Panc1 (cell line): Measurements from ENCODE around the gene DNAJC16. TPM values are rescaled to one million over a fixed set of nuclear protein-coding genes. Genes with fewer than 3 reads are reported as not detected.

ENCODE experiments used
- ATAC-seq: fragments of 200-7000 bp; cut with Tn5 transposase; 2 replicates; pipeline ENCODE4 v1.9.1; 2020; ENCODE audit warnings: mild to moderate bottlenecking, moderate library complexity
- Bru-seq: library from RNA; stranded (reverse); fragments of 400-500 nt; gene quantifications from one replicate; lab custom pipeline; 2021; lab: Mats Ljungman, UMichigan
- BruChase-seq, 2 experiments: library from RNA; stranded (reverse); fragments of 400-500 nt; gene quantifications; one replicate each; lab custom pipeline; 2021; lab: Mats Ljungman, UMichigan
- BruUV-seq: library from RNA; stranded (reverse); fragments of 400-500 nt; replicated peaks from 2 replicates; lab custom pipeline; 2021; lab: Mats Ljungman, UMichigan
- CTCF ChIA-PET: fragments of 300-600 bp; sonication (Branson Sonifier 250); formaldehyde crosslinking; loops from one replicate; lab custom pipeline; 2022; ENCODE audit warnings: antibody characterized with exemption; lab: Charles Lee
- POLR2A ChIA-PET: fragments of 300-600 bp; sonication (Branson Sonifier 250); formaldehyde crosslinking; loops from one replicate; lab custom pipeline; 2022; ENCODE audit warnings: antibody characterized with exemption; lab: Charles Lee
- DNase-seq: peaks from one replicate; pipeline ENCODE4 v3.0.0-alpha.2; 2010; ENCODE audit warnings: low read depth, low spot score
- H3K27ac ChIP-seq: 2 replicates; pipeline ENCODE4 v1.5.1; 2011; ENCODE audit warnings: mild to moderate bottlenecking, low read length, inconsistent platforms
- H3K27me3 ChIP-seq: fragments of 200-500 bp; sonication (Bioruptor generic); 2 replicates; pipeline ENCODE4 v1.6.0; 2014; ENCODE audit warnings: low read length, inconsistent platforms; ENCODE audit not compliant: control insufficient read depth, insufficient read depth
- H3K36me3 ChIP-seq: fragments of 200-500 bp; sonication (Bioruptor generic); 2 replicates; pipeline ENCODE4 v1.5.1; 2014; ENCODE audit warnings: inconsistent platforms, mild to moderate bottlenecking, low read length, moderate library complexity; ENCODE audit not compliant: control insufficient read depth, insufficient read depth
- H3K4me1 ChIP-seq: 2 replicates; pipeline ENCODE4 v1.5.1; 2011; ENCODE audit warnings: inconsistent platforms, mild to moderate bottlenecking, low read length, moderate library complexity; ENCODE audit not compliant: control insufficient read depth, insufficient read depth
- H3K4me3 ChIP-seq, 2 experiments: 2 replicates each; pipeline ENCODE4 v1.5.1; 2011 to 2012; ENCODE audit warnings: low read depth in 2 of 2, low read length in 2 of 2, mild to moderate bottlenecking in 2 of 2, inconsistent platforms in 1 of 2, moderate library complexity in 1 of 2
- H3K9me3 ChIP-seq: fragments of 200-500 bp; sonication (Bioruptor generic); 2 replicates; pipeline ENCODE4 v1.5.1; 2014; ENCODE audit warnings: low read depth, mild to moderate bottlenecking, inconsistent platforms, low read length, moderate library complexity; ENCODE audit not compliant: control insufficient read depth, insufficient read depth
- POLR2AphosphoS5 ChIP-seq: IDR thresholded peaks from 2 replicates; pipeline ENCODE4 v1.6.1; 2012; ENCODE audit warnings: mild to moderate bottlenecking, low read depth, low read length, moderate library complexity
- SIN3A ChIP-seq: IDR thresholded peaks from 2 replicates; pipeline ENCODE4 v1.6.1; 2012; ENCODE audit warnings: low read depth, mild to moderate bottlenecking, low read length, moderate library complexity, borderline replicate concordance; ENCODE audit not compliant: insufficient read depth
- TCF7L2 ChIP-seq: IDR thresholded peaks from 2 replicates; pipeline ENCODE4 v1.6.1; 2011; ENCODE audit warnings: mild to moderate bottlenecking, low read depth, low read length, inconsistent platforms
- in situ Hi-C: cut with HindIII; loops from 2 replicates; pipeline ENCODE4 v1.10.0; 2016; ENCODE audit warnings: low sequenced_read_pairs, low pct_unique_long_range_greater_than_20kb
- intact Hi-C: fragments of 100-400 bp; cut with micrococcal nuclease; formaldehyde crosslinking; loops from one replicate; pipeline ENCODE4 v1.10.0; 2022; ENCODE audit not compliant: unreplicated experiment
- long read RNA-seq: library from polyadenylated mRNA; unstranded; transcript quantifications from one replicate; pipeline ENCODE4 v2.0.0, GENCODE V29; 2021; ENCODE audit not compliant: unreplicated experiment
- polyA plus RNA-seq: library from polyadenylated mRNA; unstranded; fragments of >200 nt; gene quantifications from one replicate; pipeline ENCODE4 v1.2.1, GENCODE V29; 2012; ENCODE audit warnings: missing spikeins; ENCODE audit not compliant: insufficient read length
- total RNA-seq: library from RNA; stranded (reverse); gene quantifications from one replicate; pipeline ENCODE4 v1.2.1, GENCODE V29; 2021; ENCODE audit not compliant: unreplicated experiment
- TF ChIP-seq, protein P1 (sequence below), 2 experiments: IDR thresholded peaks; 2 replicates each; pipeline ENCODE4 v1.6.1; 2011 to 2012; ENCODE audit warnings: low read depth in 2 of 2, control low read depth in 1 of 2, low read length in 1 of 2, mild to moderate bottlenecking in 1 of 2, moderate library complexity in 1 of 2; ENCODE audit not compliant: insufficient read depth in 1 of 2
- TF ChIP-seq, protein P2 (sequence below): fragments of 450-650 bp; IDR thresholded peaks from 2 replicates; pipeline ENCODE4 v1.5.1; 2017; ENCODE audit warnings: mild to moderate bottlenecking

The DNAJC16 gene
- total RNA-seq, result 22.0 TPM
- polyA plus RNA-seq, result 11.8 TPM
- percentile 75 among the genes with signal in this experiment for Bru-seq, nascent RNA
- percentile 84 among the genes with signal in this experiment for BruChase-seq, experiment 1, labeled RNA remaining after a 2-hour chase
- BruChase-seq, experiment 2, labeled RNA remaining after a 6-hour chase, result percentile 82 among the genes with signal in this experiment
- long read RNA-seq, full-length matches to known transcripts, result 5 of 19 reads
- long read RNA-seq, partial matches to known transcripts, result 2 of 19 reads
- long read RNA-seq, other reads (novel, unspliced or antisense), result 12 of 19 reads

DNA sequence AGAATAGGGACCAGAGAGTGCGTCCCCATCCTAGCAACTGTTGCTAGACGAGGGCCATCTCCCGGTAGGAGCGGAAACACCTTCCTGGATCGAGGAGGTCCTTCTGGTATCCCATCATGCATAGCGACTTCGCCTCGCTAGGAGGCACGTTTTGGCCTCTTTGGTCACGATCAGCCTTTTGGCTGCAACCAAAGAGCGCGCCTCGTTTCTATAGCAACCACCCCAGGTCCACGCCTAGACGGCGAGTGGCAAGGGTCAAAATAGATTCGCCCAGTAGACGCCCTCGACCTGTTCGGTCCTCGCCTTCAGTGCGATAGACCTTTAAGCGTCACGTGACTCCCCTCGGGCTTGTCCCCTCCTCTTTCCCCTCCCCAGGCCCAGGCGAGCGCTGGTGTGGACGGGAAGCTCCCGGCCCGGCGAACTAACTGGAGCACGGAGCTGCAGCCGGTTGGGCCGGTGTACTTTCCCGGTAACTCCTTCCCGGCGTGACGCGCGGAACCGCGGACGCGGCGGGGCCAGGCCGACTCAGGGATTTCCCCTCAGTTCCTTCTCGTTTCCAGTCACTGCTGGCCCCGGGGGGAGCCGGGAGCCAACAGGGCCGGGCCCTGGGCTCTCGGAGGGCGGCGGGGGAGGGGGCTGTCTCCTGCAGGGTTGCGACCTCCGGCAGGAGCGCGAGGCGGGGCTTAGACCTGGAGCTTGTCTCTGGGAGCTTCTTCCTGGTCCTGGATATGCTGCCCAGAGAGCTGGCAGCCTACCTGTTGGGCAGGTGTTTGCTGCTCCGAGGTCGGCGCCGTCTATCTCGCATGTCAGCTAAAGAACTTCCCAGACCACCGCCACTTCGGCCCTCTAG lies at the start of gene DNAJC16:
DNAJC16 (plus strand) TSS at position 359 of the 850 bp plus-strand sequence. CDS start 2,258 bp downstream, outside the sequence.
- in situ Hi-C loops, result no loop called here

DNA sequence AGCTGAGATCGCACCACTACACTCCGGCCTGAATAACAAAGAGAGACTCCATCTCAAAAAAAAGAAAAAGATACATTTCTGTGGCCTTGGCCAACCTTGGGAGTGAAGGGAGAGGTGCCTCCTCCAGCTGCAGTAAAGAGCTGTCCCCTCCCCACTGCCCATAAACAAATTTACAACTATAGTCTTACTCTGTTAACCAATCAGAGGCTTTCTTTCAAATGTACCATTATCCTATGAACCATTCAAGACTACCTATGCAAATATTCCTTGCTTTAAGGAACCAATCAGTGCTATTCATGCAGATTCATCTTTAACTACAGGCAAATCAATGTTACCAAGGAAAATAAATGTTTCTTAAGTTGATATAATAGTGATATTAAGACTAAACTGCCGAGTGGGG lies 49.7 kb upstream of the DNAJC16 start:
- ChIA-PET POLR2A (no interaction called here), CTCF (no interaction called here)
- Histone ChIP-seq H3K27ac (no peak overlapping the region), H3K4me1 (no peaks in the 10 kb centered on the region), H3K36me3 (no peaks in the 10 kb centered on the region), H3K27me3 (no peaks in the 10 kb centered on the region), H3K4me3 (no peak overlapping the region), H3K9me3 (no peaks in the 10 kb centered on the region)
- no TSS peak for BruUV-seq
- DNase-seq (no peak), ATAC-seq (no peak)
- intact Hi-C loops, result no loop called here
- TF ChIP-seq SIN3A, result no peak
- TF ChIP-seq, protein P1, sequence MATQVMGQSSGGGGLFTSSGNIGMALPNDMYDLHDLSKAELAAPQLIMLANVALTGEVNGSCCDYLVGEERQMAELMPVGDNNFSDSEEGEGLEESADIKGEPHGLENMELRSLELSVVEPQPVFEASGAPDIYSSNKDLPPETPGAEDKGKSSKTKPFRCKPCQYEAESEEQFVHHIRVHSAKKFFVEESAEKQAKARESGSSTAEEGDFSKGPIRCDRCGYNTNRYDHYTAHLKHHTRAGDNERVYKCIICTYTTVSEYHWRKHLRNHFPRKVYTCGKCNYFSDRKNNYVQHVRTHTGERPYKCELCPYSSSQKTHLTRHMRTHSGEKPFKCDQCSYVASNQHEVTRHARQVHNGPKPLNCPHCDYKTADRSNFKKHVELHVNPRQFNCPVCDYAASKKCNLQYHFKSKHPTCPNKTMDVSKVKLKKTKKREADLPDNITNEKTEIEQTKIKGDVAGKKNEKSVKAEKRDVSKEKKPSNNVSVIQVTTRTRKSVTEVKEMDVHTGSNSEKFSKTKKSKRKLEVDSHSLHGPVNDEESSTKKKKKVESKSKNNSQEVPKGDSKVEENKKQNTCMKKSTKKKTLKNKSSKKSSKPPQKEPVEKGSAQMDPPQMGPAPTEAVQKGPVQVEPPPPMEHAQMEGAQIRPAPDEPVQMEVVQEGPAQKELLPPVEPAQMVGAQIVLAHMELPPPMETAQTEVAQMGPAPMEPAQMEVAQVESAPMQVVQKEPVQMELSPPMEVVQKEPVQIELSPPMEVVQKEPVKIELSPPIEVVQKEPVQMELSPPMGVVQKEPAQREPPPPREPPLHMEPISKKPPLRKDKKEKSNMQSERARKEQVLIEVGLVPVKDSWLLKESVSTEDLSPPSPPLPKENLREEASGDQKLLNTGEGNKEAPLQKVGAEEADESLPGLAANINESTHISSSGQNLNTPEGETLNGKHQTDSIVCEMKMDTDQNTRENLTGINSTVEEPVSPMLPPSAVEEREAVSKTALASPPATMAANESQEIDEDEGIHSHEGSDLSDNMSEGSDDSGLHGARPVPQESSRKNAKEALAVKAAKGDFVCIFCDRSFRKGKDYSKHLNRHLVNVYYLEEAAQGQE (IDR thresholded peaks at IDR 0.05; ENCODE audit: insufficient read depth in 1 of 2, low read depth in 2 of 2, low read length in 1 of 2), result no peak
- TF ChIP-seq, protein P2, sequence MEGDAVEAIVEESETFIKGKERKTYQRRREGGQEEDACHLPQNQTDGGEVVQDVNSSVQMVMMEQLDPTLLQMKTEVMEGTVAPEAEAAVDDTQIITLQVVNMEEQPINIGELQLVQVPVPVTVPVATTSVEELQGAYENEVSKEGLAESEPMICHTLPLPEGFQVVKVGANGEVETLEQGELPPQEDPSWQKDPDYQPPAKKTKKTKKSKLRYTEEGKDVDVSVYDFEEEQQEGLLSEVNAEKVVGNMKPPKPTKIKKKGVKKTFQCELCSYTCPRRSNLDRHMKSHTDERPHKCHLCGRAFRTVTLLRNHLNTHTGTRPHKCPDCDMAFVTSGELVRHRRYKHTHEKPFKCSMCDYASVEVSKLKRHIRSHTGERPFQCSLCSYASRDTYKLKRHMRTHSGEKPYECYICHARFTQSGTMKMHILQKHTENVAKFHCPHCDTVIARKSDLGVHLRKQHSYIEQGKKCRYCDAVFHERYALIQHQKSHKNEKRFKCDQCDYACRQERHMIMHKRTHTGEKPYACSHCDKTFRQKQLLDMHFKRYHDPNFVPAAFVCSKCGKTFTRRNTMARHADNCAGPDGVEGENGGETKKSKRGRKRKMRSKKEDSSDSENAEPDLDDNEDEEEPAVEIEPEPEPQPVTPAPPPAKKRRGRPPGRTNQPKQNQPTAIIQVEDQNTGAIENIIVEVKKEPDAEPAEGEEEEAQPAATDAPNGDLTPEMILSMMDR, result no peak
- in situ Hi-C loops, result no loop called here

More for the DNA sequence above, at the start of gene DNAJC16:
- ChIA-PET CTCF (interaction anchor here (0.6 kb wide), 1 partner anchor 215 kb away, joined by 4 read pairs; no protein-coding TSS in a partner anchor), POLR2A (interaction anchor here (0.6 kb wide), 1 partner anchor 55 kb away, joined by 4 read pairs; no protein-coding TSS in a partner anchor)
- TF ChIP-seq TCF7L2 (peak; percentile 63; the same call in 1 of the 2 replicates), SIN3A (peak; percentile 97; the same call in 1 of the 2 replicates), POLR2AphosphoS5 (peak; percentile 86)
- TF ChIP-seq, protein P1 (IDR thresholded peaks at IDR 0.05; ENCODE audit: insufficient read depth in 1 of 2, low read depth in 2 of 2, low read length in 1 of 2), result no peak
- TF ChIP-seq, protein P2, result peak; percentile 66; the same call in 1 of the 2 replicates
- no peaks in the 10 kb centered on the region for H3K9me3 ChIP-seq
- H3K27ac ChIP-seq, result peak within 1 kb of the TSS; percentile 79
- no TSS peak for BruUV-seq
- intact Hi-C loops, result no loop called here
- H3K4me1 ChIP-seq, result peaks cover 20% of the 10 kb centered on the region
- peaks cover 12% of the 10 kb centered on the region; the same call in 1 of the 2 replicates for H3K36me3 ChIP-seq
- ATAC-seq (peak; percentile 81), DNase-seq (peak; percentile 100)
- no peaks in the 10 kb centered on the region for H3K27me3 ChIP-seq
- H3K4me3 ChIP-seq, result peak within 1 kb of the TSS; percentile 68 to 88
